Nephron progenitor cell (in vitro differentiated cells): ENCODE results near the gene RPS6KL1.
A peak's percentile ranks its signal among the peaks of the same experiment; 100 is the strongest.

Experiments used
- DNase-seq: peaks from one replicate; pipeline ENCODE4 v3.0.0; 2021
- H3K27ac Mint-ChIP-seq: 2 replicates; pipeline ENCODE4 v1.8.0; 2021; ENCODE audit warnings: mild to moderate bottlenecking, moderate library complexity, mixed read lengths
- H3K27me3 Mint-ChIP-seq: 2 replicates; pipeline ENCODE4 v1.8.0; 2021; ENCODE audit warnings: mild to moderate bottlenecking, low read depth, mixed read lengths; ENCODE audit not compliant: poor library complexity
- H3K36me3 Mint-ChIP-seq: 2 replicates; pipeline ENCODE4 v1.8.0; 2021; ENCODE audit warnings: low read depth, mixed read lengths
- H3K4me1 Mint-ChIP-seq: 2 replicates; pipeline ENCODE4 v1.8.0; 2021; ENCODE audit warnings: mixed read lengths
- H3K4me3 Mint-ChIP-seq: 2 replicates; pipeline ENCODE4 v1.8.0; 2021; ENCODE audit warnings: mild to moderate bottlenecking, moderate library complexity, mixed read lengths
- H3K9me3 Mint-ChIP-seq: 2 replicates; pipeline ENCODE4 v1.8.0; 2021; ENCODE audit warnings: mild to moderate bottlenecking, moderate library complexity, mixed read lengths
- TF ChIP-seq, protein P1 (sequence below): fragments of 200-600 bp; sonication (generic); IDR thresholded peaks from 2 replicates; pipeline ENCODE4 v1.5.0; 2021; ENCODE audit warnings: antibody characterized with exemption

Gene RPS6KL1

DNA sequence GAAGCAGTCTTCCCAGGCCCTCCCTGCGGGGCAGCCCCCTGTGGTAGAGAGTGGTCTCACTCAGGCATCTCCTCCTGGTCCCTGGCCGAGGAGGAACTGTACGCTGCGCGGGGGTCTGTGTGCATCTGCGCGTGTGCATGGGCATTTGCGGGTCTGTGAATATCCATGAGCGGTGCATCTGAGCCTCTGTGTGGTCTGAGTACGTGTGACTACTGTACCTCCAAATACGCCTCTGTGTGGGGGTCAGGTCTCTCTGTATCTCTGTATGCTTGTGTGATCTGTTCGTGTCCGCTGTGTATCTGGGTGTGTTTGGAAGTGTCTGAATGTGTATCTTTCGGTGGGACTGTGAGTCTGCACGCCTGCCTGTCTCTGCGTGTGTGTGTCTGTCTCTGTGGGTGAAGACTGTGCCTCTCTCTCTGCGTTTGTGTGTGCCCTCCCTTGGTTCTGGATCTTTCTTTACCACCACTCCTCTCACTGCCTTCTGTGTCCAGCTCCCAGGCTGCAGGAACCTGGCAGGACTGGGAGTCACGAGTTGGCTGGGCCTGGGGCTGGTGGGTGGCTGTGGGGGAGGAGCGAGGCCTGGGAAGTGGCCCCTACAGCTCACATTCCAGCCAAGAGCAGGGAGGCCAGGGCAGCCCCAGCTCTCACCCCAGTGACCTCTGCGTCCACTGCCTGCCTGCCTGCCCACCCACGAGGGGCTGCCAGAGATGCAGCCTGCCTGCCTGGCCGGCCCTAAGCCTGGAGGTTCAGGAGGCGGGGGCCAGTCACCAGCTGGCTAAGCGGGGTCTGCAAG, 33.4 kb upstream of the RPS6KL1 start:
- TF ChIP-seq, protein P1, sequence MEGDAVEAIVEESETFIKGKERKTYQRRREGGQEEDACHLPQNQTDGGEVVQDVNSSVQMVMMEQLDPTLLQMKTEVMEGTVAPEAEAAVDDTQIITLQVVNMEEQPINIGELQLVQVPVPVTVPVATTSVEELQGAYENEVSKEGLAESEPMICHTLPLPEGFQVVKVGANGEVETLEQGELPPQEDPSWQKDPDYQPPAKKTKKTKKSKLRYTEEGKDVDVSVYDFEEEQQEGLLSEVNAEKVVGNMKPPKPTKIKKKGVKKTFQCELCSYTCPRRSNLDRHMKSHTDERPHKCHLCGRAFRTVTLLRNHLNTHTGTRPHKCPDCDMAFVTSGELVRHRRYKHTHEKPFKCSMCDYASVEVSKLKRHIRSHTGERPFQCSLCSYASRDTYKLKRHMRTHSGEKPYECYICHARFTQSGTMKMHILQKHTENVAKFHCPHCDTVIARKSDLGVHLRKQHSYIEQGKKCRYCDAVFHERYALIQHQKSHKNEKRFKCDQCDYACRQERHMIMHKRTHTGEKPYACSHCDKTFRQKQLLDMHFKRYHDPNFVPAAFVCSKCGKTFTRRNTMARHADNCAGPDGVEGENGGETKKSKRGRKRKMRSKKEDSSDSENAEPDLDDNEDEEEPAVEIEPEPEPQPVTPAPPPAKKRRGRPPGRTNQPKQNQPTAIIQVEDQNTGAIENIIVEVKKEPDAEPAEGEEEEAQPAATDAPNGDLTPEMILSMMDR, result no peak
- peaks cover 26% of the 10 kb centered on the region for H3K27me3 Mint-ChIP-seq
- peaks cover 68% of the 10 kb centered on the region for H3K4me1 Mint-ChIP-seq
- H3K36me3 Mint-ChIP-seq, result no peaks in the 10 kb centered on the region
- peak overlapping the region; percentile 38 for H3K27ac Mint-ChIP-seq
- no peaks in the 10 kb centered on the region for H3K9me3 Mint-ChIP-seq
- peak overlapping the region; percentile 73 for H3K4me3 Mint-ChIP-seq
- DNase-seq, result peak; percentile 77

DNA sequence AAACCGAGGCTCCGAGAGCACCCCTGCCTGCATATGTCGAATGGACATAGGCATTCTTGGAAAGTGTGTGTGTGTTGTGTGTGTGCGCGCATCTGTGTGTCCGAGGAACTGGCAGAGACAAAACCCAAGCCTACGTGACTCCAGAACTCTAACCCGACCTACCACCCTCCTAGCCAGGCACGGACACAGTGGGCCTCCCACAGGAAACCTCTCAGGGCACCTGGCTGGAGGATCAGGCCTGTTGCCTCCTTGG, 32.9 kb upstream of the RPS6KL1 start:
- Mint-ChIP-seq H3K4me3 (peak overlapping the region; percentile 73), H3K27me3 (peaks cover 26% of the 10 kb centered on the region), H3K9me3 (no peaks in the 10 kb centered on the region), H3K36me3 (no peaks in the 10 kb centered on the region), H3K4me1 (peaks cover 68% of the 10 kb centered on the region), H3K27ac (no peak overlapping the region)
- TF ChIP-seq, protein P1, result no peak
- no peak for DNase-seq

DNA sequence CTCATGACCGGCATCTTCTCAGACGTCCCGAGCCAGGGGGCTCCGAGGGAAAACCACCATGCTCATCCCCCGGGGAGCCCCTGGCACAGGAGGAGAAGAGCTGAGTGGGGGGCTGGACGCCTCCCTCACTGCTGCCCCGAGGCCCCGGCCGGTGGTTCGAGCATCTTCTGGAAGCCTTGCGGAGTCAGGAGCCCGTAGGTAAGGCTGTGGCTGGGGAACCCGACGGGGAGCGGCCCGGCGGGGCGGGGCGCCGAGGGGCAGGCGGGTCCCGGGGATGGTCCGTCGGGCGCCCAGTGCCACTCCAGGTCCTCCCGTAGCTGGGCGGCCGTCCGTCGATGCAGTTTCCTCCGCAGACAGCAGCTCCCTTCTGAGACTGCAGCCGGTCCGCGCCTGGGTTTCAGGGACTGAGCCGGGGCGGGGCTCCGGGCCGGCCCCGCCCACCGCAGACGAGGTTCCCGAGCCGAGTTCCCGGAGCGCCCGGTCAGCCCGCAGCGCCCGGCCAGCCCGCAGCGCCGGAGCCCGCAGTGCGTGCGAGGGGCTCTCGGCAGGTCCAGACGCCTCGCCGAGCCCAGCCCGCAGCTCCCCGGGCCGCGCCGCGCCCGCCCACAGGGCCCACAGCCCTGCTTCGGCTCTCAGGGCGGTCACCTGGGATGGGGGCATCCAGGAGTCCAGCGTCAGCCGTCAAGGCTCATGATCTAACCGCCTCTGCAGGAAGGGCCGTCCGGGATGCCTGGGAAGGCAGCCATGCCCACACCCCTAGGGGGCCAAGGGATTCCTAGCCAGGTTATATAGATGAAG, 32.4 kb upstream of the RPS6KL1 start, which contains the start of gene PGF:
Gene PGF, minus strand, starts transcription at position 369 of the 798 bp plus-strand sequence. Its CDS starts 355 bp downstream, at position 14.
- H3K27me3 Mint-ChIP-seq, result peaks cover 23% of the 10 kb centered on the region
- H3K9me3 Mint-ChIP-seq, result no peaks in the 10 kb centered on the region
- H3K36me3 Mint-ChIP-seq, result no peaks in the 10 kb centered on the region
- H3K4me1 Mint-ChIP-seq, result peaks cover 68% of the 10 kb centered on the region
- TF ChIP-seq, protein P1, result no peak
- peak within 1 kb of the TSS; percentile 75 for H3K4me3 Mint-ChIP-seq
- peak within 1 kb of the TSS; percentile 38 for H3K27ac Mint-ChIP-seq
- DNase-seq, result peak; percentile 84

DNA sequence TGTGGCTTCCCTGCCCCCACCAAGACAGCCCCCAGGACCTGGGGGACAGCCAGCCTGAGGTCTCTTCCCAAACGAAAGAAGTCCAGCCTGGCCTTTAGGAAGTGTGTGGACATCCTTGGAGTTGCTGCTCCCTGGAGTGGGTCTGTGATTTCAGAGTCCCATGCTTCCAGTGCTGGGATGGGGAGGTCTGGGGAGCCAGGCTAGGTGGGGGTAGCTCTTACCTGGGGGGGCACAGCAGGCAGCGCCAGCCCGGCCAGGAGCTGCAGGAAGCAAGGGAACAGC, 31.8 kb upstream of the RPS6KL1 start:
- H3K27me3 Mint-ChIP-seq, result peaks cover 18% of the 10 kb centered on the region
- peaks cover 68% of the 10 kb centered on the region for H3K4me1 Mint-ChIP-seq
- H3K27ac Mint-ChIP-seq, result no peak overlapping the region
- no peaks in the 10 kb centered on the region for H3K9me3 Mint-ChIP-seq
- peaks cover 5% of the 10 kb centered on the region for H3K36me3 Mint-ChIP-seq
- TF ChIP-seq, protein P1, result no peak
- DNase-seq, result no peak
- peak overlapping the region; percentile 75 for H3K4me3 Mint-ChIP-seq

DNA sequence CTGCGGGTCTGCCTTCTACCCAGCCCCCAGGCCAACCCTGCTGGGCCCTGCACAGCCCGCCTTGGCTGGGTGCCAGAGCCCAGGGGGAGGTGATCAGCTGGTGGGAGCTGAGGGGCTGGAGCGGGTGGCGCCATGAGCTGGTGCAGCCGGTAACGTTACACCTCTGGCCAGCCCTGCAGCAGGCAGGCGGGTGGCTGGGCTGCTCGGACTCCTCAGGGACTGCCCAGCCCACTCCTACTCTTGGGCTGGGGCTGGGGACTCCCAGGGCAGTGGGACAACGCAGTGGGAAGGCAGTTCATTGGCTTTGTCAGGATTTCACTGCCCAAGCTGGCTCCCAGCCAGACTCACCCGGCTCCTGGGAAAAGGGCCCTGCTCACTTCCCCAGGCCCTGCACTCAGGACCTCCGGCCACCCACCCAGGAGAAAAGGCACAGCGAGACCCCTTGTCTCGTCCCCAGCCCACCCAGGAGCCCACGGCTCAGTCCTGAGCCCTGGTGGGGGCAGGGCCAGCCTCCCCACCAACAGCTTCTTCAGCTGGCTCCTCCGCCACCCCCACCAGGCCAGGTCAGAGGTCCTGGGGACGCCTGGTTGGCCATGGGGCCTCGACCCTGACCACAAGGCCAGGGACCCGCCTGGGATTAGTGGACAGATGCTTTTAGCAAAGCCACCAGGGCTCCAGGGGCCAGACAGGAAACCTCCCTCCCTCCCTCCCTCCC, 31.3 kb upstream of the RPS6KL1 start:
- peak overlapping the region; percentile 75 for H3K4me3 Mint-ChIP-seq
- no peaks in the 10 kb centered on the region for H3K9me3 Mint-ChIP-seq
- no peak overlapping the region for H3K27ac Mint-ChIP-seq
- peak; percentile 70 for DNase-seq
- H3K4me1 Mint-ChIP-seq, result peaks cover 66% of the 10 kb centered on the region
- TF ChIP-seq, protein P1, result no peak
- H3K36me3 Mint-ChIP-seq, result peaks cover 9% of the 10 kb centered on the region
- peaks cover 14% of the 10 kb centered on the region for H3K27me3 Mint-ChIP-seq
